HEK293T (cell line): ENCODE measurements around the gene HAPLN2.

ENCODE experiments used
- CTCF ChIA-PET: fragments of 350-600 bp; formaldehyde crosslinking; extraction: SDS; loops from one replicate; lab custom pipeline; 2021; ENCODE audit warnings: antibody characterized with exemption, inconsistent platforms; lab: Yijun Ruan, JAX
- POLR2A ChIA-PET: fragments of 350-600 bp; formaldehyde crosslinking; extraction: SDS; loops from one replicate; lab custom pipeline; 2020; ENCODE audit warnings: antibody characterized with exemption, inconsistent platforms; lab: Yijun Ruan, JAX
- DNase-seq: peaks from one replicate; pipeline ENCODE4 v3.0.0; 2012; ENCODE audit warnings: mixed read lengths; ENCODE audit errors: extremely low spot score
- ARNT ChIP-seq: fragments of 450-650 bp; IDR thresholded peaks from 2 replicates; pipeline ENCODE4 v1.6.1; 2017; ENCODE audit warnings: mild to moderate bottlenecking
- BHLHE40 ChIP-seq: fragments of 450-650 bp; IDR thresholded peaks from 2 replicates; pipeline ENCODE4 v1.6.1; 2016; ENCODE audit warnings: mild to moderate bottlenecking, moderate library complexity, borderline replicate concordance
- CTBP1 ChIP-seq: fragments of 450-650 bp; IDR thresholded peaks from 2 replicates; pipeline ENCODE4 v1.6.1; 2016; ENCODE audit warnings: borderline replicate concordance
- ELF4 ChIP-seq: fragments of 450-650 bp; IDR thresholded peaks from 2 replicates; pipeline ENCODE4 v1.6.1; 2017; ENCODE audit warnings: antibody characterized with exemption
- FOXA1 ChIP-seq: fragments of 450-650 bp; IDR thresholded peaks from 2 replicates; pipeline ENCODE4 v1.6.1; 2016; ENCODE audit warnings: mild to moderate bottlenecking
- FOXK2 ChIP-seq: fragments of 450-650 bp; IDR thresholded peaks from 2 replicates; pipeline ENCODE4 v1.6.1; 2016; ENCODE audit warnings: mild to moderate bottlenecking
- FOXM1 ChIP-seq: fragments of 450-650 bp; IDR thresholded peaks from 2 replicates; pipeline ENCODE4 v1.6.1; 2017; ENCODE audit warnings: mild to moderate bottlenecking, borderline replicate concordance
- HDGF ChIP-seq: fragments of 450-650 bp; IDR thresholded peaks from 2 replicates; pipeline ENCODE4 v1.6.1; 2017; ENCODE audit warnings: antibody characterized with exemption, borderline replicate concordance
- L3MBTL2 ChIP-seq: fragments of 450-650 bp; conservative IDR thresholded peaks from 2 replicates; pipeline ENCODE4 v1.6.1; 2016; ENCODE audit warnings: mild to moderate bottlenecking
- LEF1 ChIP-seq: fragments of 450-650 bp; IDR thresholded peaks from 2 replicates; pipeline ENCODE4 v1.6.1; 2017; ENCODE audit warnings: mild to moderate bottlenecking, borderline replicate concordance
- NFRKB ChIP-seq: fragments of 450-650 bp; IDR thresholded peaks from 2 replicates; pipeline ENCODE4 v1.6.1; 2016; ENCODE audit warnings: mild to moderate bottlenecking, moderate library complexity
- PKNOX1 ChIP-seq: fragments of 450-650 bp; IDR thresholded peaks from 2 replicates; pipeline ENCODE4 v1.6.1; 2016
- SP1 ChIP-seq: fragments of 450-650 bp; IDR thresholded peaks from 2 replicates; pipeline ENCODE4 v1.6.1; 2017
- SUZ12 ChIP-seq: fragments of 450-650 bp; IDR thresholded peaks from 2 replicates; pipeline ENCODE4 v1.6.1; 2016; ENCODE audit warnings: mild to moderate bottlenecking
- TARDBP ChIP-seq: fragments of 450-650 bp; IDR thresholded peaks from 2 replicates; pipeline ENCODE4 v1.6.1; 2016
- ZNF384 ChIP-seq: fragments of 450-650 bp; IDR thresholded peaks from 2 replicates; pipeline ENCODE4 v1.6.1; 2016

Gene HAPLN2

DNA sequence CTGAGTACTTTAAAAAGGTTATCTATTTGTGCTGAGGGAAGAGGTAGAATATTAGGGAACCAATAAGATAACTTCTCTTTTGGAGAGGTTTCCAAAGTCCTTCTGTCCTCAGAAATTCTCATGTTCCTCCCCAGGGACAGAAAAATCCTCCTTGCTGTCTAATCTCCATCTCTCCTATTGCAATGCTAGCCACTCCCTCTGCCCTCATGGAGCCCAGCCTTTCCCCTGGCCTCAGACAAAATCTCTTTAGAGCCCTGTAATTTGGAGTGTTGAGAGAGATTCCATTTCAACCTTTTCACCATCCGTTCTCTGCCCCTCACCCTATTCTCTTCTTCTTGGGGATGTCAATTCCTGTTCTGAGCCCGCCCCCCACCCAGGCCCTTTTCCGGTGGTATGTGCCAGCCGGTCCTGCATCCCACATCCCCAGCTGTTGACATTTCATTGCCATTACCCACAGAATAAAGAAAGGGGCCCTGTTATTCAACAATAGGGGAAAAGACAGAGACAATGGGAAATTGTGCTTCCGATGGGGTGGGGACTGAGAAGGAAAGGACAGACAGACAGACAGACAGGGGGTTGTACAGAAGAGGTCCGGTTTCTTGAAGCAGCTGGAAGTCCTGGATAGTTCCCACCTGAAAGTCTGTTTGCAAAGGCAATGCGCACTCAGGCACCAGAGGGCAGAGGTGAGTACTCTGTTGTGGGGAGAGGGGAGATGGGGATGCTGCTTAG, at the start of gene HAPLN2:
TSS of gene HAPLN2 (plus strand) at position 563 of the 729 bp plus-strand sequence. CDS start 4,076 bp downstream, outside the sequence.
- peak; percentile 66 for DNase-seq
- ChIA-PET POLR2A (interaction anchor here (1.2 to 2.2 kb wide), 5 partner anchors 24 to 110 kb away, joined by 3 to 11 read pairs (median 4); partner anchors contain the start of genes ISG20L2, METTL25B and NAXE), CTCF (interaction anchor here (0.6 to 3.0 kb wide), 19 partner anchors 8 to 1375 kb away, joined by 3 to 13 read pairs (median 4); partner anchors contain the start of gene CRABP2)
- no peak for TF ChIP-seq BHLHE40
- TF ChIP-seq LEF1: no peak
- TF ChIP-seq NFRKB: no peak
- TF ChIP-seq FOXK2: no peak
- TF ChIP-seq TARDBP: no peak
- TF ChIP-seq CTBP1: no peak
- TF ChIP-seq SUZ12: no peak
- TF ChIP-seq HDGF: no peak
- no peak for TF ChIP-seq SP1
- no peak for TF ChIP-seq FOXM1
- TF ChIP-seq FOXA1: no peak
- TF ChIP-seq ZNF384: no peak

DNA sequence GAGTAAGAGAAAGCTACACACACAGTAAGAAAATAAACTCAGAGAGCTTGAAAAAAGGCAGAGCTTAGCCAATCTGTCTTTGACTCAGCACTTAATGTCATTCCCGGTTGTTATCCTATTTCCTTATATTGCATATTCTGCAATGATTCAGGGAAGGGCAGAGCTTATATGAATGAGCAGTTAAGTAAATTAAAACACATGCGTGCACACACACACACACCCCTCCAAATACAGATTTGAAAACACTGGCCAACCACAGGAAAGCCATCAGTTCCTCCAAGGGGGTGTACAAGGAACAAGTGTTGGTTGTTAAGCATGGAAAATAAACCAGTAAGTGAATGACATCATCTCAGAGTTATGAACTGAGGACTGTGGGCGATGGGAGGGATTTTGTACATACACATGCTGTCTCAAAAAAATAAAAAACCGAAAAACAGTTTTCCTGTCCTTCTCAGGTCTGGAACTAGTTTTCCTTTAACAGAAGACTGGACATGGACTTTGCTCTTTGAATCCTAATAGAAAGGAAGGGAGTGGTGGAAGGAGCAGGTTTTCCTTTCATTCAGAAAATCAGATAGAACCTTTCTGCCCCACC, 47.9 kb upstream of the HAPLN2 start:
- ChIA-PET CTCF (interaction anchor here (1.0 kb wide), 1 partner anchor 186 kb away, joined by 3 read pairs; no protein-coding TSS in a partner anchor), POLR2A (interaction anchor here (0.5 to 1.5 kb wide), 6 partner anchors 9 to 114 kb away, joined by 3 to 6 read pairs (median 6); partner anchors contain the start of gene NAXE)
- peak; percentile 56 for TF ChIP-seq ZNF384
- TF ChIP-seq TARDBP: no peak
- TF ChIP-seq BHLHE40: no peak
- TF ChIP-seq ARNT: no peak
- TF ChIP-seq SUZ12: no peak
- no peak for TF ChIP-seq NFRKB
- TF ChIP-seq SP1: no peak
- TF ChIP-seq ELF4: no peak
- DNase-seq: peak; percentile 61

DNA sequence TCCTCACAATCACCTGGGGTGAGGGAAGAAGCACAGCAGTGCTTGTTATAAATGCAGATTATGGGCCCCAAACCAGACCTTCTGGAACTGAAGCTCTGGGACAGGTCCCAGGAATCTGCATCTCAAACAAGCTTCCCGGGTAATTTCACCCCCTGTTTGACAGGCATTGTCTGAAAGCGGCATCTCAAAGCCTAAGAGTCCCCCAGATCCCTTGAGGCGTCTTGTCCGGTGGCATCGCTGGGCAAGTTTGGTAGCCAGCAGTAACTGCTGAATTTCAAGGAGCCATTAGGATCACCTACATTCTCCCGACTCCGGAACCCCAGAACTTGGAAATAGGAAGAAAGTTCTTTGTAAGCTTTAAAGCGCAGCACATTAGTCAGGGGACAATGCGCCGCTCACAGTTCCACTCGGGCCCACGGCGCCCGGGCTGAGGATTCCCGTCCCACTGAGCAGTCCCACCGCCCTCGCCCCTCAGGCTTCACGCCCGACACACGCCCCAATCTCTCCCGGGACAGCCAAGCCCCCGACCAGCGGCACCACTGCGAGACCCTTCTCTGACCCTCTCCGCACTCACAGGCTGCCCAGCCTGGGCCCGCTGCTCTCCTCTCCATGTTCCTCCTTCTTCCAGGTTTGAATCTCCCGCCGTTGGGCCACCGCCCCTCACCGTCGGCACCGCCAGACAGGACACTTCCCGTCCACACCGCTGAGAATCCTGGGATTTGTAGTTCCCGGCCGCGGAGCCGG, 47.1 kb upstream of the HAPLN2 start, which contains the start of gene IQGAP3:
TSS of gene IQGAP3 (minus strand) at position 647 of the 744 bp plus-strand sequence. CDS start at position 611, 36 bp downstream.
- POLR2A ChIA-PET: interaction anchor here (0.9 to 1.5 kb wide), 5 partner anchors 9 to 115 kb away, joined by 3 to 6 read pairs (median 5); partner anchors contain the start of gene NAXE
- DNase-seq: peak; percentile 97
- peak; percentile 36; the same call in 1 of the 2 replicates for TF ChIP-seq ELF4
- no peak for TF ChIP-seq ARNT
- 0 out of 2 replicates have a peak, but pooled peaks have one; percentile 31 for TF ChIP-seq L3MBTL2
- no peak for TF ChIP-seq SP1
- TF ChIP-seq FOXK2: no peak
- CTCF ChIA-PET: no interaction called here

DNA sequence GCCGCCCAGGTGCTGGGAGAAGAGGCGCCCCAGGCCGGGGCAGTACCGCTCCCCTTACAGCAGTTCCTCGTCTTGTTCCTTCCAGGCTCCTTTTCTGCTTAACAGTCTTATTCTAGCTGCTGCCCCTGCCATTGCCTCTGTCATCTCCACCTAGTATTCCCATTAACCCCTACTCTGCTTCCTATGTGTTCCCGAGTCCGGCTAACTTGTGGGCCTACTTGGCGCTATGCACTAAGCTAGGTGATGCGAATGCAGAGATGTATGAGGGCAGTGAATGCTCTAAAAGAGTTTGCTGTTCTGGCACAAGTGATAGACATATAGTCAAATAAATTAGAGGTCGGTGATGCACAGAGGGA, 46.6 kb upstream of the HAPLN2 start:
- CTCF ChIA-PET: no interaction called here
- POLR2A ChIA-PET: interaction anchor here (0.9 kb wide), 1 partner anchor 52 kb away, joined by 3 read pairs; no protein-coding TSS in a partner anchor
- TF ChIP-seq PKNOX1: no peak
- no peak for TF ChIP-seq BHLHE40
- no peak for TF ChIP-seq HDGF
- TF ChIP-seq ARNT: no peak
- TF ChIP-seq L3MBTL2: no peak
- no peak for TF ChIP-seq TARDBP
- no peak for TF ChIP-seq FOXK2
- no peak for TF ChIP-seq LEF1
- TF ChIP-seq NFRKB: no peak
- TF ChIP-seq FOXA1: no peak
- no peak for TF ChIP-seq ZNF384
- TF ChIP-seq ELF4: no peak
- TF ChIP-seq CTBP1: no peak
- no peak for TF ChIP-seq FOXM1
- no peak for TF ChIP-seq SP1
- TF ChIP-seq SUZ12: no peak
- DNase-seq: no peak

GRCh38 chr1:156574039-156574633, 45.1 kb upstream of the HAPLN2 start:
- ChIA-PET POLR2A (interaction anchor here (1.5 to 1.7 kb wide), 2 partner anchors 18 to 20 kb away, joined by 3 read pairs; partner anchors contain the start of gene NAXE), CTCF (no interaction called here)
- no peak for TF ChIP-seq BHLHE40
- no peak for TF ChIP-seq HDGF
- DNase-seq: no peak

DNA sequence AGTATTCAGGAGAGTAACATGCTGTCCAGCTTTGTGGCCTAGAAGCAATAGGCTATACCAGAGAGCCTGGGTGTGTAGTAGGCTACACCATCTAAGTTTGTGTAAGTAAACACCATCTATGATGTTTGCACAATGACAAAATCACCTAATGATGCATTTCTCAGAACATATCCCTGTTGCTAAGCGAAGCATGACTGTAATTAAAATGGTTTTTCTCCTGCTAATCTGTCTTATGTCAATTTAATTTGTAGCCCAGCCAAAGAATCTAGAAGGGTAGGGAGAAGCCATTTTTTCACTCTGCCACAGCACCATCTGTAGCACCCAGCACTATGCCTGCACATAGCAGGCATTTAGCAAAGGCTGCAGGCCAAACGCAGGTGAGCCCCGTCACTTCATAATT, 41.7 kb upstream of the HAPLN2 start:
- ChIA-PET POLR2A (interaction anchor here (1.4 kb wide), 1 partner anchor 151 kb away, joined by 3 read pairs; the partner anchor contains the start of genes ISG20L2 and METTL25B), CTCF (interaction anchor here (0.6 to 1.2 kb wide), 2 partner anchors 9 to 49 kb away, joined by 3 to 4 read pairs; no protein-coding TSS in a partner anchor)
- no peak for DNase-seq
- TF ChIP-seq ARNT: no peak
- TF ChIP-seq FOXA1: no peak
- no peak for TF ChIP-seq LEF1
- TF ChIP-seq NFRKB: no peak
- TF ChIP-seq SUZ12: no peak
